IMR-90 (cell line): ENCODE results near the gene KLK8. TPM values are rescaled to one million over a fixed set of nuclear protein-coding genes. Genes with fewer than 3 reads are reported as not detected.

ENCODE experiments used
- ATAC-seq: fragments of 200-7000 bp; cut with Tn5 transposase; 2 replicates; pipeline ENCODE4 v1.9.1; 2020; ENCODE audit warnings: low read depth, mild to moderate bottlenecking, moderate library complexity
- BruUV-seq: library from RNA; stranded (reverse); fragments of 400-500 nt; replicated peaks from 2 replicates; lab custom pipeline; 2021; lab: Mats Ljungman, UMichigan
- CTCF ChIA-PET: fragments of 300-600 bp; formaldehyde crosslinking; extraction: SDS; loops from one replicate; lab custom pipeline; 2021; ENCODE audit warnings: antibody characterized with exemption; lab: Yijun Ruan, JAX
- POLR2A ChIA-PET: fragments of 300-600 bp; sonication (Branson Sonifier 250); formaldehyde crosslinking; loops from one replicate; lab custom pipeline; 2022; ENCODE audit warnings: antibody characterized with exemption; ENCODE audit not compliant: unreplicated experiment; lab: Charles Lee
- DNase-seq: peaks from one replicate; pipeline ENCODE4 v3.0.0; 2013
- H2AFZ ChIP-seq: replicated peaks from 2 replicates; pipeline ENCODE3; 2013; ENCODE audit warnings: low read length, mild to moderate bottlenecking; ENCODE audit not compliant: poor library complexity
- H2AK5ac ChIP-seq: 2 replicates; pipeline ENCODE4 v1.6.1; 2013; ENCODE audit warnings: low read depth, low read length, inconsistent platforms
- H2AK9ac ChIP-seq: replicated peaks from 2 replicates; pipeline ENCODE3; 2013; ENCODE audit warnings: mild to moderate bottlenecking, low read depth, low read length, moderate library complexity; ENCODE audit not compliant: poor library complexity
- H2BK120ac ChIP-seq: 2 replicates; pipeline ENCODE4 v1.6.1; 2013; ENCODE audit warnings: low read depth, low read length, inconsistent platforms
- H2BK15ac ChIP-seq: 3 replicates; pipeline ENCODE4 v1.6.1; 2013; ENCODE audit warnings: low read depth, low read length, inconsistent platforms
- H2BK20ac ChIP-seq: 2 replicates; pipeline ENCODE4 v1.6.1; 2013; ENCODE audit warnings: low read depth, mild to moderate bottlenecking, inconsistent platforms, low read length, moderate library complexity
- H2BK5ac ChIP-seq: 2 replicates; pipeline ENCODE4 v1.6.1; 2013; ENCODE audit warnings: mild to moderate bottlenecking, low read depth, low read length, inconsistent platforms; ENCODE audit not compliant: poor library complexity, severe bottlenecking
- H3K14ac ChIP-seq: replicated peaks from 2 replicates; pipeline ENCODE4 v1.6.1; 2013; ENCODE audit warnings: low read depth, low read length, inconsistent platforms
- H3K18ac ChIP-seq: 2 replicates; pipeline ENCODE4 v1.6.1; 2013; ENCODE audit warnings: low read depth, low read length, control low read depth
- H3K23ac ChIP-seq: 2 replicates; pipeline ENCODE4 v1.6.1; 2013; ENCODE audit warnings: low read depth, low read length, inconsistent platforms
- H3K27ac ChIP-seq: 2 replicates; pipeline ENCODE4 v1.5.1; 2013; ENCODE audit warnings: mild to moderate bottlenecking, control low read depth, low read length; ENCODE audit not compliant: insufficient read depth
- H3K27me3 ChIP-seq: 2 replicates; pipeline ENCODE4 v1.6.1; 2013; ENCODE audit warnings: low read length; ENCODE audit not compliant: control insufficient read depth, insufficient read depth
- H3K36me3 ChIP-seq: 2 replicates; pipeline ENCODE4 v1.6.1; 2013; ENCODE audit warnings: low read length, mixed read lengths; ENCODE audit not compliant: control insufficient read depth, insufficient read depth
- H3K4ac ChIP-seq: 2 replicates; pipeline ENCODE4 v1.6.1; 2013; ENCODE audit warnings: low read depth, low read length, inconsistent platforms
- H3K4me1 ChIP-seq: 2 replicates; pipeline ENCODE4 v1.6.1; 2013; ENCODE audit warnings: low read length, mixed read lengths; ENCODE audit not compliant: control insufficient read depth, insufficient read depth
- H3K4me2 ChIP-seq: 2 replicates; pipeline ENCODE4 v1.6.1; 2013; ENCODE audit warnings: low read depth, mild to moderate bottlenecking, control low read depth, low read length, moderate library complexity
- H3K4me3 ChIP-seq: 2 replicates; pipeline ENCODE4 v1.5.1; 2013; ENCODE audit warnings: low read depth, mild to moderate bottlenecking, control low read depth, low read length, moderate library complexity; ENCODE audit not compliant: insufficient read depth
- H3K56ac ChIP-seq: 2 replicates; pipeline ENCODE4 v1.6.1; 2013; ENCODE audit warnings: low read length, inconsistent platforms; ENCODE audit not compliant: insufficient read depth; ENCODE audit errors: extremely low read depth
- H3K79me1 ChIP-seq, 2 experiments: 2 replicates each; pipeline ENCODE4 v1.6.1; 2013; ENCODE audit warnings: low read length in 2 of 2, inconsistent platforms in 1 of 2, low read depth in 1 of 2
- H3K9ac ChIP-seq: 2 replicates; pipeline ENCODE4 v1.6.1; 2013; ENCODE audit warnings: low read depth, low read length, control low read depth
- H3K9me1 ChIP-seq: 2 replicates; pipeline ENCODE4 v1.6.1; 2013; ENCODE audit warnings: low read length, inconsistent platforms; ENCODE audit not compliant: insufficient read depth
- H3K9me3 ChIP-seq: 2 replicates; pipeline ENCODE4 v1.6.1; 2013; ENCODE audit warnings: low read length; ENCODE audit not compliant: control insufficient read depth, insufficient read depth
- H4K20me1 ChIP-seq: 2 replicates; pipeline ENCODE4 v1.6.1; 2013; ENCODE audit warnings: low read length, inconsistent platforms; ENCODE audit not compliant: insufficient read depth
- H4K5ac ChIP-seq: 2 replicates; pipeline ENCODE4 v1.6.1; 2013; ENCODE audit warnings: mild to moderate bottlenecking, low read depth, low read length, control low read depth
- H4K8ac ChIP-seq, 2 experiments: 2 replicates each; pipeline ENCODE4 v1.6.1; 2013; ENCODE audit warnings: low read depth in 2 of 2, low read length in 2 of 2, control low read depth in 1 of 2, inconsistent platforms in 1 of 2
- H4K91ac ChIP-seq: 2 replicates; pipeline ENCODE4 v1.6.1; 2013; ENCODE audit warnings: low read depth, low read length, inconsistent platforms; ENCODE audit not compliant: insufficient read depth
- MAFK ChIP-seq: IDR thresholded peaks from 2 replicates; pipeline ENCODE4 v1.6.1; 2012; ENCODE audit warnings: low read depth, low read length, improper control_type of control experiment
- MAZ ChIP-seq: IDR thresholded peaks from 2 replicates; pipeline ENCODE4 v1.6.1; 2012; ENCODE audit warnings: low read depth, mild to moderate bottlenecking, low read length, improper control_type of control experiment, moderate library complexity, borderline replicate concordance
- MXI1 ChIP-seq: IDR thresholded peaks from 2 replicates; pipeline ENCODE4 v1.6.1; 2012; ENCODE audit warnings: low read depth, mild to moderate bottlenecking, low read length, moderate library complexity, borderline replicate concordance
- WGBS, 2 experiments: methylation state at CpG; one replicate each; pipeline versions ENCODE4 v1.1.5 to v1.1.7; 2013; ENCODE audit warnings: missing lambda C conversion rate in 2 of 2; ENCODE audit not compliant: insufficient read length in 1 of 2; ENCODE audit errors: extremely low coverage in 2 of 2; 5-methylcytosine and 5-hydroxymethylcytosine counted together
- dilution Hi-C: fragments of 300-500 bp; cut with HindIII; formaldehyde crosslinking; loops from one replicate; pipeline ENCODE4 v1.14.3; 2018; ENCODE audit warnings: low sequenced_read_pairs; ENCODE audit not compliant: unreplicated experiment
- in situ Hi-C: fragments of 300-500 bp; cut with MboI; formaldehyde crosslinking; loops from 3 replicates; pipeline ENCODE4 v1.14.3; 2019; ENCODE audit warnings: low sequenced_read_pairs, inconsistent platforms, mixed read lengths
- intact Hi-C: fragments of 100-400 bp; cut with micrococcal nuclease; formaldehyde crosslinking; loops from 2 replicates; pipeline ENCODE4 v1.10.0; 2022
- polyA plus RNA-seq, 3 experiments: library from polyadenylated mRNA; depleted of rRNA; stranded (reverse); fragments of >200 nt; gene quantifications; 2 replicates each; pipeline ENCODE4 v1.2.3, GENCODE V29; 2012; ENCODE audit warnings: low replicate concordance in 1 of 3
- total RNA-seq: library from RNA; depleted of rRNA; stranded (reverse); fragments of >200 nt; gene quantifications from 2 replicates; pipeline ENCODE4 v1.2.3, GENCODE V29; 2012

KLK8 gene
- total and polyA plus RNA-seq, 2 of the 4 experiments (the other 2 are of a cell fraction) = not detected

DNA sequence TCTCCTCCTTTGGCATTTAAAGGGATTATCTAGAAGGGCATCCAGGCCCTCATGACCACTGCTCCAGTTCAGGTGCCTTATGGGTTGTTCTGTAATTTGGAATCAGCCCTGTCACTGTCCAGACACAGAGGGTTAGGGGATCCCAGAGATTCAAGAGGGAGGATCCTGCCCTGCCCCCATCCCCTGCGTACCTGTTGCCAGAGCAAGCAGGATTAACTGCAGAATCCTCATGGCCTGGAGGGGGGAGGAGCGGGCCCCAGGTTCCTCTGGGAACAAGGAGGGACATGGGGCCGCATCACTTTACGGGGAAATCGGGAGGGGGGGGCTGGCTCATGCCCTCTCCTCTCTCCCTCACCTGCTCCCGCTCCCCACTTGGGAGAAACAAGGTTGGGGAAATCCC, 24.0 kb upstream of the KLK8 start:
- Histone ChIP-seq H4K91ac (no peak overlapping the region), H2AFZ (no peak overlapping the region), H2BK5ac (no peak overlapping the region), H4K20me1 (no peaks in the 10 kb centered on the region), H3K14ac (no peak overlapping the region), H2BK120ac (no peak overlapping the region), H2AK5ac (no peak overlapping the region), H3K56ac (no peak overlapping the region), H3K27me3 (no peaks in the 10 kb centered on the region; the same call in 1 of the 2 replicates), H3K9me1 (no peaks in the 10 kb centered on the region), H3K9ac (no peak overlapping the region), H2BK20ac (no peak overlapping the region), H3K23ac (no peak overlapping the region), H3K4ac (no peak overlapping the region), H3K4me1 (no peaks in the 10 kb centered on the region), H3K18ac (no peak overlapping the region), H2AK9ac (no peak overlapping the region), H3K4me2 (no peak overlapping the region), H3K79me1 (no peaks in the 10 kb centered on the region), H3K4me3 (no peak overlapping the region), H3K36me3 (no peaks in the 10 kb centered on the region), H3K9me3 (no peaks in the 10 kb centered on the region), H4K8ac (no peak overlapping the region), H2BK15ac (no peak overlapping the region), H4K5ac (no peak overlapping the region), H3K27ac (no peak overlapping the region)
- in situ Hi-C loops (no loop called here), dilution Hi-C loops (no loop called here), intact Hi-C loops (no loop called here)
- TF ChIP-seq MAZ (no peak), MXI1 (no peak), MAFK (no peak)
- no TSS peak for BruUV-seq
- POLR2A ChIA-PET = no interaction called here
- 33% methylated on average over 1 of the region's 6 CpGs; no CpG with 5 or more reads in 1 of the 2 experiments for WGBS, 2 experiments
- CTCF ChIA-PET = no interaction called here
- ATAC-seq (no peak), DNase-seq (no peak)
